Activated CD4-positive, alpha-beta memory T cell treated with anti-CD3 and anti-CD28 coated beads for 36 hours (primary cell): Measurements from ENCODE around the gene SPTBN5. TPM values are rescaled to one million over a fixed set of nuclear protein-coding genes. Genes with fewer than 3 reads are reported as not detected.

ENCODE experiments used
- CTCF ChIA-PET: fragments of 350-600 bp; sonication (Branson Sonifier 250); formaldehyde crosslinking; loops from one replicate; lab custom pipeline; 2021; ENCODE audit warnings: antibody characterized with exemption, inconsistent platforms; lab: Charles Lee
- POLR2A ChIA-PET: fragments of 350-600 bp; sonication (Branson Sonifier 250); formaldehyde crosslinking; loops from one replicate; lab custom pipeline; 2021; ENCODE audit warnings: antibody characterized with exemption; lab: Charles Lee
- DNase-seq: peaks from one replicate; pipeline ENCODE4 v3.0.0-alpha.2; 2020
- H3K27ac Mint-ChIP-seq: one replicate; pipeline ENCODE4 v1.8.0; 2021; ENCODE audit warnings: mixed read lengths
- H3K27me3 Mint-ChIP-seq: one replicate; pipeline ENCODE4 v1.8.0; 2021; ENCODE audit warnings: mixed read lengths
- H3K36me3 Mint-ChIP-seq: one replicate; pipeline ENCODE4 v1.8.0; 2021; ENCODE audit warnings: mixed read lengths
- H3K4me1 Mint-ChIP-seq: one replicate; pipeline ENCODE4 v1.8.0; 2021; ENCODE audit warnings: low read depth, mixed read lengths
- H3K4me3 Mint-ChIP-seq: one replicate; pipeline ENCODE4 v1.8.0; 2021; ENCODE audit warnings: mild to moderate bottlenecking, mixed read lengths
- H3K9me3 Mint-ChIP-seq: one replicate; pipeline ENCODE4 v1.8.0; 2021; ENCODE audit warnings: mixed read lengths
- intact Hi-C: fragments of 100-400 bp; cut with micrococcal nuclease; formaldehyde crosslinking; loops from one replicate; pipeline ENCODE4 v1.15.1; 2023
- total RNA-seq, 2 experiments: library from RNA; stranded (reverse); gene quantifications; one replicate each; pipeline ENCODE4 v1.2.3, GENCODE V29; 2021

Gene SPTBN5
- total RNA-seq, 2 experiments from 2014 or later, result 0.88 to 1.6 TPM

- peak overlapping the region; percentile 80 for H3K4me3 Mint-ChIP-seq
- intact Hi-C loops, result no loop called here
- no peaks in the 10 kb centered on the region for H3K9me3 Mint-ChIP-seq
- H3K27ac Mint-ChIP-seq, result peak overlapping the region; percentile 52
- CTCF ChIA-PET, result interaction anchor here (0.7 to 2.2 kb wide), 2 partner anchors 54 to 79 kb away, joined by 3 to 17 read pairs; partner anchors contain the start of gene MAPKBP1
- H3K36me3 Mint-ChIP-seq, result peaks cover 3% of the 10 kb centered on the region
- no peak for DNase-seq
- peaks cover 32% of the 10 kb centered on the region for H3K4me1 Mint-ChIP-seq
- H3K27me3 Mint-ChIP-seq, result no peaks in the 10 kb centered on the region
- POLR2A ChIA-PET, result no interaction called here
Measured at GRCh38 chr15:41827290-41827879, 66.5 kb downstream of the SPTBN5 start.

- H3K36me3 Mint-ChIP-seq, result peaks cover 3% of the 10 kb centered on the region
- intact Hi-C loops, result no loop called here
- peak overlapping the region; percentile 36 for H3K4me3 Mint-ChIP-seq
- DNase-seq, result no peak
- peaks cover 18% of the 10 kb centered on the region for H3K4me1 Mint-ChIP-seq
- H3K27ac Mint-ChIP-seq, result no peak overlapping the region
- H3K27me3 Mint-ChIP-seq, result no peaks in the 10 kb centered on the region
- ChIA-PET CTCF (interaction anchor here (1.2 to 1.8 kb wide), 3 partner anchors 14 to 79 kb away, joined by 3 to 5 read pairs (median 5); partner anchors contain the start of gene MAPKBP1), POLR2A (no interaction called here)
- no peaks in the 10 kb centered on the region for H3K9me3 Mint-ChIP-seq
Measured at GRCh38 chr15:41825572-41826535, 68.0 kb downstream of the SPTBN5 start.

- Mint-ChIP-seq H3K9me3 (no peaks in the 10 kb centered on the region), H3K4me3 (no peak overlapping the region), H3K4me1 (peaks cover 15% of the 10 kb centered on the region), H3K36me3 (peaks cover 3% of the 10 kb centered on the region), H3K27me3 (no peaks in the 10 kb centered on the region), H3K27ac (no peak overlapping the region)
- CTCF ChIA-PET, result interaction anchor here (0.8 to 1.8 kb wide), 4 partner anchors 14 to 80 kb away, joined by 3 to 5 read pairs (median 4); partner anchors contain the start of gene MAPKBP1
- DNase-seq, result no peak
- POLR2A ChIA-PET, result no interaction called here
- intact Hi-C loops, result no loop called here
Measured at GRCh38 chr15:41825145-41825544, 68.7 kb downstream of the SPTBN5 start.

GRCh38 chr15:41824062-41824745 lies 69.6 kb downstream of the SPTBN5 start:
- Mint-ChIP-seq H3K4me3 (no peak overlapping the region), H3K4me1 (peaks cover 8% of the 10 kb centered on the region), H3K9me3 (no peaks in the 10 kb centered on the region), H3K36me3 (peaks cover 3% of the 10 kb centered on the region), H3K27ac (no peak overlapping the region), H3K27me3 (no peaks in the 10 kb centered on the region)
- intact Hi-C loops, result no loop called here
- no peak for DNase-seq
- ChIA-PET CTCF (interaction anchor here (0.8 kb wide), 1 partner anchor 81 kb away, joined by 3 read pairs; no protein-coding TSS in a partner anchor), POLR2A (no interaction called here)

GRCh38 chr15:41823502-41823901 lies 70.4 kb downstream of the SPTBN5 start:
- Mint-ChIP-seq H3K27me3 (no peaks in the 10 kb centered on the region), H3K4me1 (peaks cover 2% of the 10 kb centered on the region), H3K4me3 (no peak overlapping the region), H3K27ac (no peak overlapping the region), H3K9me3 (no peaks in the 10 kb centered on the region), H3K36me3 (peaks cover 5% of the 10 kb centered on the region)
- intact Hi-C loops, result no loop called here
- CTCF ChIA-PET, result no interaction called here
- DNase-seq, result no peak
- POLR2A ChIA-PET, result interaction anchor here (0.7 kb wide), 1 partner anchor 33 kb away, joined by 3 read pairs; no protein-coding TSS in a partner anchor

- Mint-ChIP-seq H3K9me3 (no peaks in the 10 kb centered on the region), H3K36me3 (peaks cover 5% of the 10 kb centered on the region), H3K4me3 (no peak overlapping the region), H3K27ac (no peak overlapping the region), H3K27me3 (no peaks in the 10 kb centered on the region), H3K4me1 (peaks cover 2% of the 10 kb centered on the region)
- CTCF ChIA-PET, result no interaction called here
- DNase-seq, result no peak
- POLR2A ChIA-PET, result interaction anchor here (0.7 kb wide), 1 partner anchor 34 kb away, joined by 3 read pairs; no protein-coding TSS in a partner anchor
- intact Hi-C loops, result no loop called here
Measured at GRCh38 chr15:41822957-41823356, 70.9 kb downstream of the SPTBN5 start.

GRCh38 chr15:41822471-41822870 lies 71.4 kb downstream of the SPTBN5 start:
- no peak for DNase-seq
- H3K4me1 Mint-ChIP-seq, result no peaks in the 10 kb centered on the region
- no peak overlapping the region for H3K27ac Mint-ChIP-seq
- H3K9me3 Mint-ChIP-seq, result no peaks in the 10 kb centered on the region
- H3K36me3 Mint-ChIP-seq, result peaks cover 5% of the 10 kb centered on the region
- ChIA-PET POLR2A (no interaction called here), CTCF (no interaction called here)
- intact Hi-C loops, result no loop called here
- no peaks in the 10 kb centered on the region for H3K27me3 Mint-ChIP-seq
- no peak overlapping the region for H3K4me3 Mint-ChIP-seq

GRCh38 chr15:41821831-41822230 lies 72.0 kb downstream of the SPTBN5 start:
- ChIA-PET CTCF (interaction anchor here (2.9 kb wide), 1 partner anchor 10 kb away, joined by 18 read pairs; no protein-coding TSS in a partner anchor), POLR2A (no interaction called here)

GRCh38 chr15:41820791-41821423 lies 72.9 kb downstream of the SPTBN5 start:
- intact Hi-C loops, result no loop called here

More at GRCh38 chr15:41821831-41822230, 72.0 kb downstream of the SPTBN5 start:
- no peak overlapping the region for H3K4me3 Mint-ChIP-seq
- no peak for DNase-seq
- no peaks in the 10 kb centered on the region for H3K9me3 Mint-ChIP-seq
- intact Hi-C loops, result no loop called here
- peaks cover 6% of the 10 kb centered on the region for H3K36me3 Mint-ChIP-seq
- no peak overlapping the region for H3K27ac Mint-ChIP-seq
- no peaks in the 10 kb centered on the region for H3K27me3 Mint-ChIP-seq
- H3K4me1 Mint-ChIP-seq, result no peaks in the 10 kb centered on the region

GRCh38 chr15:41819455-41820050 lies 74.3 kb downstream of the SPTBN5 start:
- no peak overlapping the region for H3K27ac Mint-ChIP-seq
- H3K9me3 Mint-ChIP-seq, result no peaks in the 10 kb centered on the region
- ChIA-PET CTCF (interaction anchor here (1.3 to 2.9 kb wide), 4 partner anchors 8 to 85 kb away, joined by 3 to 18 read pairs (median 4); partner anchors contain the start of gene MAPKBP1), POLR2A (no interaction called here)
- DNase-seq, result no peak
- H3K27me3 Mint-ChIP-seq, result no peaks in the 10 kb centered on the region
- H3K36me3 Mint-ChIP-seq, result peaks cover 6% of the 10 kb centered on the region
- H3K4me3 Mint-ChIP-seq, result no peak overlapping the region
- H3K4me1 Mint-ChIP-seq, result no peaks in the 10 kb centered on the region
- intact Hi-C loops, result no loop called here

More at GRCh38 chr15:41820791-41821423, 72.9 kb downstream of the SPTBN5 start:
- Mint-ChIP-seq H3K36me3 (peaks cover 6% of the 10 kb centered on the region), H3K4me3 (no peak overlapping the region), H3K27me3 (no peaks in the 10 kb centered on the region), H3K27ac (no peak overlapping the region), H3K9me3 (no peaks in the 10 kb centered on the region), H3K4me1 (no peaks in the 10 kb centered on the region)
- ChIA-PET CTCF (interaction anchor here (1.3 to 2.9 kb wide), 4 partner anchors 9 to 84 kb away, joined by 3 to 18 read pairs (median 4); partner anchors contain the start of gene MAPKBP1), POLR2A (no interaction called here)
- DNase-seq, result no peak

GRCh38 chr15:41817781-41818180 lies 76.1 kb downstream of the SPTBN5 start:
- H3K4me1 Mint-ChIP-seq, result no peaks in the 10 kb centered on the region
- ChIA-PET POLR2A (no interaction called here), CTCF (interaction anchor here (1.8 kb wide), 1 partner anchor 44 kb away, joined by 8 read pairs; the partner anchor contains the start of gene MAPKBP1)
- no peak overlapping the region for H3K4me3 Mint-ChIP-seq
- H3K27ac Mint-ChIP-seq, result no peak overlapping the region
- peaks cover 4% of the 10 kb centered on the region for H3K36me3 Mint-ChIP-seq
- intact Hi-C loops, result no loop called here
- H3K9me3 Mint-ChIP-seq, result no peaks in the 10 kb centered on the region
- no peaks in the 10 kb centered on the region for H3K27me3 Mint-ChIP-seq
- no peak for DNase-seq
